Upper lobe of right lung (tissue), 1 donor: Measurements from ENCODE around the gene TTN. TPM values are rescaled to one million over a fixed set of nuclear protein-coding genes. Genes with fewer than 3 reads are reported as not detected.

ENCODE experiments used
- ATAC-seq: fragments of 200-7000 bp; cut with Tn5 transposase; one replicate; pipeline ENCODE4 v1.9.1; 2020; ENCODE audit warnings: mild to moderate bottlenecking, moderate library complexity
- DNase-seq: peaks from one replicate; pipeline ENCODE4 v3.0.0-alpha.2; 2020
- H3K27ac ChIP-seq: fragments of 200-600 bp; one replicate; pipeline ENCODE4 v1.8.0; 2022
- H3K27me3 ChIP-seq: fragments of 200-600 bp; one replicate; pipeline ENCODE4 v1.8.0; 2022; ENCODE audit warnings: mild to moderate bottlenecking
- H3K36me3 ChIP-seq: fragments of 200-600 bp; one replicate; pipeline ENCODE4 v1.8.0; 2022
- H3K4me1 ChIP-seq: fragments of 200-600 bp; one replicate; pipeline ENCODE4 v1.8.0; 2022
- H3K4me3 ChIP-seq: fragments of 200-600 bp; one replicate; pipeline ENCODE4 v1.8.0; 2022; ENCODE audit warnings: mild to moderate bottlenecking
- H3K9me3 ChIP-seq: fragments of 200-600 bp; one replicate; pipeline ENCODE4 v1.8.0; 2022
- CTCF ChIP-seq: fragments of 200-600 bp; IDR thresholded peaks from one replicate; pipeline ENCODE4 v1.8.0; 2022; ENCODE audit warnings: antibody characterized with exemption
- intact Hi-C: fragments of 100-400 bp; cut with DNase I; formaldehyde crosslinking; loops from one replicate; pipeline ENCODE4 v1.11.0; 2022
- total RNA-seq: library from RNA; stranded (reverse); fragmentation: NEBNext Ultra II Directional; extraction: Animal tissue kit (Norgen Biotek cat#: 25700); gene quantifications from one replicate; pipeline ENCODE4 v1.2.1, GENCODE V29; 2021
- donor health status: DM: no; HTN: yes; CAD: no; lungs with severe emphysema.

TTN gene
- total RNA-seq, 1 donor from 2014 or later: 19.6 TPM

- H3K27me3 ChIP-seq: no peaks in the 10 kb centered on the region
- H3K4me1 ChIP-seq: no peaks in the 10 kb centered on the region
- H3K36me3 ChIP-seq: no peaks in the 10 kb centered on the region
- ATAC-seq (no peak), DNase-seq (no peak)
- intact Hi-C loops: no loop called here
- H3K9me3 ChIP-seq: no peaks in the 10 kb centered on the region
- no peak for TF ChIP-seq CTCF
- H3K4me3 ChIP-seq: no peak overlapping the region
- H3K27ac ChIP-seq: no peak overlapping the region
Measured at GRCh38 chr2:178844701-178845100, 37.5 kb upstream of the TTN start.

- ATAC-seq (no peak), DNase-seq (no peak)
- no peaks in the 10 kb centered on the region for H3K9me3 ChIP-seq
- H3K36me3 ChIP-seq: no peaks in the 10 kb centered on the region
- H3K4me1 ChIP-seq: no peaks in the 10 kb centered on the region
- no peak overlapping the region for H3K27ac ChIP-seq
- intact Hi-C loops: no loop called here
- H3K4me3 ChIP-seq: no peak overlapping the region
- H3K27me3 ChIP-seq: no peaks in the 10 kb centered on the region
- TF ChIP-seq CTCF: no peak
Measured at GRCh38 chr2:178844269-178844668, 37.0 kb upstream of the TTN start.

GRCh38 chr2:178843697-178844096 is 36.5 kb upstream of the TTN start:
- H3K4me3 ChIP-seq: no peak overlapping the region
- H3K27ac ChIP-seq: no peak overlapping the region
- ATAC-seq (no peak), DNase-seq (no peak)
- H3K9me3 ChIP-seq: no peaks in the 10 kb centered on the region
- intact Hi-C loops: no loop called here
- H3K27me3 ChIP-seq: no peaks in the 10 kb centered on the region
- H3K4me1 ChIP-seq: no peaks in the 10 kb centered on the region
- TF ChIP-seq CTCF: no peak
- H3K36me3 ChIP-seq: no peaks in the 10 kb centered on the region

- ATAC-seq (no peak), DNase-seq (no peak)
- Histone ChIP-seq H3K4me3 (no peak overlapping the region), H3K27ac (no peak overlapping the region), H3K27me3 (no peaks in the 10 kb centered on the region), H3K9me3 (no peaks in the 10 kb centered on the region), H3K36me3 (no peaks in the 10 kb centered on the region), H3K4me1 (no peaks in the 10 kb centered on the region)
- intact Hi-C loops: no loop called here
- no peak for TF ChIP-seq CTCF
Measured at GRCh38 chr2:178836807-178837206, 29.6 kb upstream of the TTN start.

DNA sequence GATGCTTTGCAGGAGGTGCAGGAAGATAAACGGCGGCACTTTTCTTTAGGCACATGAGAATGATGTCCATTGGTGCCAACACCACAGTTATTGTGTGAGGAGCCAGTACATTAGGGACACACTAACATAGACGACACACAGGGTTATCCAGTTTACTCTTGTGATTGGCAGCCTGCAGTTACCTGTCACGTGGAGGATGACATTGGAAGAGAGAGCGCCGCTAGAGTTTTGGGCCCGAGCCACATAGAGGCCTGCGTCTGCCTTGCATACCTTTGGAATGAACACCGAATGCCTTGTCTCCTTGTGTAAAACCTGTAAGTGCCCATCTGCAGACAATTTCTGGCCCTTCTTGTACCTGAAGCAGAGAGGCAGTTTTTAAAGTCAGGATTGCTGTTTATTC is 26.9 kb upstream of the TTN start:
- Histone ChIP-seq H3K4me1 (no peaks in the 10 kb centered on the region), H3K36me3 (no peaks in the 10 kb centered on the region), H3K9me3 (no peaks in the 10 kb centered on the region), H3K27ac (no peak overlapping the region), H3K27me3 (no peaks in the 10 kb centered on the region), H3K4me3 (no peak overlapping the region)
- intact Hi-C loops: no loop called here
- no peak for DNase-seq
- ATAC-seq: no peak
- no peak for TF ChIP-seq CTCF

DNA sequence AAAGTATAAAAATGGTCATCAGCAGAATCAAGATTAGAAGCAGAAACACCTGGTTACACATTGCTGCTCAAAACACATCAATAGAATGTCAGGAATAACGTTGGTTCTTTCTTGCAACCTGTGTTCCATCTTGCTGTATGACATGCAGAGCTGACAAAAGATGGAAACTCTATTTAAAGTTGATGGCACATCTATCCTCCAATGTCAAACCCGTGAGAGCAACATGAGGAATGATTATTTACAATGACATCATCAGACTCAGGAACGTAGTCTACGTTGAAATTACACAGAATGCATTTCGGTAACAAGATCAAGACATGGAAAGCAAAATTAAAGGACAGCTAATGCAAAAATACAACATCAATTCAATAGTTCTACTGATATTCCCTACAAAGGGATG is 26.2 kb upstream of the TTN start:
- DNase-seq (no peak), ATAC-seq (no peak)
- Histone ChIP-seq H3K27me3 (no peaks in the 10 kb centered on the region), H3K4me3 (no peak overlapping the region), H3K36me3 (no peaks in the 10 kb centered on the region), H3K4me1 (no peaks in the 10 kb centered on the region), H3K9me3 (no peaks in the 10 kb centered on the region), H3K27ac (no peak overlapping the region)
- TF ChIP-seq CTCF: no peak
- intact Hi-C loops: no loop called here
